Measurements from ENCODE around the gene BRD3OS. TPM values are rescaled to one million over a fixed set of nuclear protein-coding genes. Genes with fewer than 3 reads are reported as not detected.
"Not testable (repeated sequence)": the region's sequence is repeated elsewhere in the genome, so short reads cannot be mapped to it uniquely, and the experiment has no call there.

The BRD3OS gene
- total and polyA plus RNA-seq, 2 donors (not counting 1 experiment from before 2014, with no cell fraction given): 12.0 to 25.3 TPM

DNA sequence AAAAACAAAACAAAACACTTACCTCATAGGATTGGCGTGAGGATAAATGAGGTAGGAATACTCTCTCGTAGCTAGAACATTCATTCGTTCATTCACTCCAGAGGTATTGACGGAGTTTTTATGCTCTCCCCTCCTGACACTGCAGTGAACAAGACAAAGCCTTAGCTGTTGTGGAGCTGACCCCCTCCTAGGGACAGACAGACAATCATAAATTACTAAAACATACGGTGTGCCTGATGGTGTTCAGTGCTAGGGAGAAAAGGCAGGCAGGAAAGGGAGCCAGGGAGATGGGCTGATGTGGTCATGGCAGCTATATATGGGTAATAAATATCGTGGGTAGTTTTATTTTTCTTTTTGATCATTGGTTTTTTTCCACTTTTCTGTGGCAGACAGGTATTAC lies 48.2 kb downstream of the BRD3OS start:
- no peak overlapping the region for H3K27ac ChIP-seq (ENCODE audit: low read length in 2 of 2)
- H3K4me3 Mint-ChIP-seq: no peak overlapping the region
- no peaks in the 10 kb centered on the region for H4K20me1 ChIP-seq (ENCODE audit: control insufficient read depth, insufficient read depth, low read length, poor library complexity, severe bottlenecking)
- ATAC-seq (ENCODE audit: low read depth): no peak
- H3K27ac Mint-ChIP-seq: no peak overlapping the region
- TF ChIP-seq, protein P1, sequence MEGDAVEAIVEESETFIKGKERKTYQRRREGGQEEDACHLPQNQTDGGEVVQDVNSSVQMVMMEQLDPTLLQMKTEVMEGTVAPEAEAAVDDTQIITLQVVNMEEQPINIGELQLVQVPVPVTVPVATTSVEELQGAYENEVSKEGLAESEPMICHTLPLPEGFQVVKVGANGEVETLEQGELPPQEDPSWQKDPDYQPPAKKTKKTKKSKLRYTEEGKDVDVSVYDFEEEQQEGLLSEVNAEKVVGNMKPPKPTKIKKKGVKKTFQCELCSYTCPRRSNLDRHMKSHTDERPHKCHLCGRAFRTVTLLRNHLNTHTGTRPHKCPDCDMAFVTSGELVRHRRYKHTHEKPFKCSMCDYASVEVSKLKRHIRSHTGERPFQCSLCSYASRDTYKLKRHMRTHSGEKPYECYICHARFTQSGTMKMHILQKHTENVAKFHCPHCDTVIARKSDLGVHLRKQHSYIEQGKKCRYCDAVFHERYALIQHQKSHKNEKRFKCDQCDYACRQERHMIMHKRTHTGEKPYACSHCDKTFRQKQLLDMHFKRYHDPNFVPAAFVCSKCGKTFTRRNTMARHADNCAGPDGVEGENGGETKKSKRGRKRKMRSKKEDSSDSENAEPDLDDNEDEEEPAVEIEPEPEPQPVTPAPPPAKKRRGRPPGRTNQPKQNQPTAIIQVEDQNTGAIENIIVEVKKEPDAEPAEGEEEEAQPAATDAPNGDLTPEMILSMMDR (IDR thresholded peaks at IDR 0.05): no peak
- no peak for TF ChIP-seq EZH2 (IDR thresholded peaks at IDR 0.05; ENCODE audit: borderline replicate concordance, insufficient read depth, low read depth, low read length, poor library complexity, severe bottlenecking)
- ChIA-PET POLR2A (no interaction called here), CTCF (interaction anchor here (1.4 kb wide), 1 partner anchor 13 kb away, joined by 3 read pairs; no protein-coding TSS in a partner anchor)
- H3K27me3 Mint-ChIP-seq: peaks cover 26% of the 10 kb centered on the region
- intact Hi-C loops (cut with micrococcal nuclease): no loop called here
- no peaks in the 10 kb centered on the region for H3K36me3 ChIP-seq (replicated peaks in 1 of 2; ENCODE audit: control extremely low read depth in 1 of 2, control insufficient read depth in 1 of 2, extremely low read depth in 1 of 2, insufficient read depth in 2 of 2, low read length in 1 of 2)
- no peak overlapping the region for H3K4me3 ChIP-seq (ENCODE audit: control extremely low read depth in 1 of 5, extremely low read depth in 1 of 5, insufficient read depth in 1 of 5, low read depth in 2 of 5, low read length in 4 of 5)
- H3K27me3 ChIP-seq (replicated peaks in 1 of 4; ENCODE audit: control extremely low read depth in 1 of 4, control insufficient read depth in 3 of 4, insufficient read depth in 4 of 4, low read length in 3 of 4): peaks cover 0 to 23% (median 10%) of the 10 kb centered on the region in 4 experiments
- 75% methylated on average over 1 of the region's 6 CpGs for WGBS (ENCODE audit: insufficient coverage)
- H3K4me1 ChIP-seq (ENCODE audit: control insufficient read depth in 2 of 2, insufficient read depth in 2 of 2, low read length in 2 of 2): peaks cover 6% of the 10 kb centered on the region in 2 donors
- H3K9me3 ChIP-seq (ENCODE audit: control extremely low read depth in 1 of 3, control insufficient read depth in 2 of 3, insufficient read depth in 1 of 3, low read length in 2 of 3): peaks cover 0 to 18% (median 5%) of the 10 kb centered on the region in 3 donors
- DNase-seq: no peak
- H3K4me1 Mint-ChIP-seq: peaks cover 1% of the 10 kb centered on the region
- H3K9me3 Mint-ChIP-seq (ENCODE audit: insufficient read depth): peaks cover 5% of the 10 kb centered on the region
- no peak overlapping the region for H2AFZ ChIP-seq (ENCODE audit: insufficient read depth, low read depth, low read length, poor library complexity, severe bottlenecking)
- no peak overlapping the region for H3K9ac ChIP-seq (ENCODE audit: low read length)
- H3K79me2 ChIP-seq (ENCODE audit: control insufficient read depth, insufficient read depth, low read length): no peaks in the 10 kb centered on the region
- H3K4me2 ChIP-seq (replicated peaks; ENCODE audit: low read depth, low read length, poor library complexity, severe bottlenecking): no peak overlapping the region

DNA sequence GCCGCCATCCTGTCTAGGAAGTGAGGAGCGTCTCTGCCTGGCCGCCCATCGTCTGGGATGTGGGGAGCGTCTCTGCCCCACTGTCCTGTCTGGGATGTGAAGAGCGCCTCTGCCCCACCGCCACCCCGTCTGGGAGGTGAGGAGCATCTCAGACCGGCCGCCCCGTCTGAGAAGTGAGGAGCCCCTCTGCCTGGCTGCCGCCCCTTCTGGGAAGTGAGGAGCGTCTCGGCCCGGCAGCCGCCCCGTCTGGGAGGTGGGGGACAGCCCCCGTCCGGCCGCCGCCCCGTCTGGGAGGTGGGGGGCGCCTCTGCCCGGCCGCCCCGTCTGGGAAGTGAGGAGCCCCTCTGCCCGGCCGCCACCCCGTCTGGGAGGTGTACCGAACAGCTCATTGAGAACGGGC lies 50.4 kb downstream of the BRD3OS start:
- ATAC-seq (ENCODE audit: low read depth); H3K4me3 Mint-ChIP-seq; H4K20me1 ChIP-seq (ENCODE audit: control insufficient read depth, insufficient read depth, low read length, poor library complexity, severe bottlenecking); H3K4me3 ChIP-seq (ENCODE audit: control extremely low read depth in 1 of 5, extremely low read depth in 1 of 5, insufficient read depth in 1 of 5, low read depth in 2 of 5, low read length in 4 of 5); H3K4me1 Mint-ChIP-seq; H3K27ac ChIP-seq (ENCODE audit: low read length in 2 of 2); H3K9ac ChIP-seq (ENCODE audit: low read length); H3K36me3 ChIP-seq (replicated peaks in 1 of 2; ENCODE audit: control extremely low read depth in 1 of 2, control insufficient read depth in 1 of 2, extremely low read depth in 1 of 2, insufficient read depth in 2 of 2, low read length in 1 of 2); H2AFZ ChIP-seq (ENCODE audit: insufficient read depth, low read depth, low read length, poor library complexity, severe bottlenecking); intact Hi-C loops (cut with micrococcal nuclease); H3K9me3 Mint-ChIP-seq (ENCODE audit: insufficient read depth); POLR2A ChIA-PET; H3K4me1 ChIP-seq (ENCODE audit: control insufficient read depth in 2 of 2, insufficient read depth in 2 of 2, low read length in 2 of 2); H3K27ac Mint-ChIP-seq; H3K4me2 ChIP-seq (replicated peaks; ENCODE audit: low read depth, low read length, poor library complexity, severe bottlenecking); DNase-seq; CTCF ChIA-PET; H3K79me2 ChIP-seq (ENCODE audit: control insufficient read depth, insufficient read depth, low read length): not testable (repeated sequence)
- Histone ChIP-seq H3K9me3 (ENCODE audit: control extremely low read depth in 1 of 3, control insufficient read depth in 2 of 3, insufficient read depth in 1 of 3, low read length in 2 of 3) (peaks cover 0 to 21% (median 18%) of the 10 kb centered on the region in 3 donors), H3K27me3 (replicated peaks in 1 of 4; ENCODE audit: control extremely low read depth in 1 of 4, control insufficient read depth in 3 of 4, insufficient read depth in 4 of 4, low read length in 3 of 4) (peaks cover 0 to 12% (median 2%) of the 10 kb centered on the region in 4 experiments)
- H3K27me3 Mint-ChIP-seq: peaks cover 19% of the 10 kb centered on the region
- 96% methylated on average over 22 of the region's 31 CpGs for WGBS (ENCODE audit: insufficient coverage)
